NCI-H128 (cell line): ENCODE data around the gene CCDC137.
"Not testable (repeated sequence)": the region's sequence is repeated elsewhere in the genome, so short reads cannot be mapped to it uniquely, and the experiment has no call there.

ENCODE experiments used
- DNase-seq: peaks from one replicate; lab custom pipeline; 2025; ENCODE audit not compliant: unreplicated experiment; lab: John Stamatoyannopoulos, UW

CCDC137 gene

GRCh38 chr17:81650951-81651350 is 15.6 kb upstream of the CCDC137 start:
- no peak for DNase-seq

GRCh38 chr17:81651692-81652091 is 14.8 kb upstream of the CCDC137 start:
- DNase-seq, result no peak

- DNase-seq, result no peak
Observed at GRCh38 chr17:81652906-81653771, 13.4 kb upstream of the CCDC137 start.

- DNase-seq, result no peak
Observed at GRCh38 chr17:81655378-81656117, 11.0 kb upstream of the CCDC137 start.

- DNase-seq, result no peak
Observed at GRCh38 chr17:81656118-81656743, 10.3 kb upstream of the CCDC137 start, which contains the start of gene PDE6G. Gene PDE6G, minus strand, starts transcription at chr17:81656542. Its CDS starts 3,237 bp downstream, at chr17:81653305.

GRCh38 chr17:81656835-81657234 is 9.7 kb upstream of the CCDC137 start:
- DNase-seq, result no peak

GRCh38 chr17:81659038-81659437 is 7.5 kb upstream of the CCDC137 start:
- no peak for DNase-seq

- no peak for DNase-seq
Observed at GRCh38 chr17:81660441-81660840, 6.1 kb upstream of the CCDC137 start.

GRCh38 chr17:81662002-81662401 is 4.5 kb upstream of the CCDC137 start:
- DNase-seq, result no peak

GRCh38 chr17:81664051-81664470 is 2.5 kb upstream of the CCDC137 start:
- no peak for DNase-seq

- DNase-seq, result no peak
Observed at GRCh38 chr17:81665205-81666091, 1.1 kb upstream of the CCDC137 start.

GRCh38 chr17:81666092-81666341 is 520 bp upstream of the CCDC137 start:
- no peak for DNase-seq

GRCh38 chr17:81667754-81668153 is 1.2 kb downstream of the CCDC137 start:
- no peak for DNase-seq

GRCh38 chr17:81672504-81672903 is 6.0 kb downstream of the CCDC137 start:
- DNase-seq, result no peak

- DNase-seq, result no peak
Observed at GRCh38 chr17:81672954-81673353, 6.4 kb downstream of the CCDC137 start.

- no peak for DNase-seq
Observed at GRCh38 chr17:81673561-81674258, 7.2 kb downstream of the CCDC137 start.

GRCh38 chr17:81675515-81676221 is 9.1 kb downstream of the CCDC137 start:
- not testable (repeated sequence) for DNase-seq

GRCh38 chr17:81676906-81677305 is 10.4 kb downstream of the CCDC137 start:
- DNase-seq, result no peak

GRCh38 chr17:81680150-81680549 is 13.6 kb downstream of the CCDC137 start:
- DNase-seq, result no peak

GRCh38 chr17:81681672-81682071 is 15.1 kb downstream of the CCDC137 start:
- DNase-seq, result no peak
